Duodenal mucosa (tissue), 2 donors: Measurements from ENCODE around the gene MAD1L1.

Source experiments
- H3K27ac ChIP-seq: one replicate; pipeline ENCODE4 v1.7.0; 2013; ENCODE audit warnings: low read depth, low read length
- H3K27me3 ChIP-seq, 2 donors: one replicate each; pipeline ENCODE4 v1.7.0; 2013; ENCODE audit warnings: low read length in 2 of 2, control low read depth in 1 of 2; ENCODE audit not compliant: insufficient read depth in 2 of 2, control insufficient read depth in 1 of 2
- H3K36me3 ChIP-seq, 2 donors: one replicate each; pipeline ENCODE4 v1.7.0; 2013; ENCODE audit warnings: low read length in 2 of 2, control low read depth in 1 of 2; ENCODE audit not compliant: insufficient read depth in 2 of 2, control insufficient read depth in 1 of 2
- H3K4me1 ChIP-seq, 2 donors: one replicate each; pipeline ENCODE4 v1.7.0; 2013; ENCODE audit warnings: low read length in 2 of 2, control low read depth in 1 of 2; ENCODE audit not compliant: insufficient read depth in 2 of 2, control insufficient read depth in 1 of 2
- H3K4me3 ChIP-seq, 2 donors: one replicate each; pipeline ENCODE4 v1.7.0; 2013; ENCODE audit warnings: low read length in 2 of 2, low read depth in 1 of 2
- H3K9ac ChIP-seq, 2 donors: one replicate each; pipeline ENCODE4 v1.7.0; 2013; ENCODE audit warnings: low read length in 2 of 2, low read depth in 1 of 2
- H3K9me3 ChIP-seq, 2 donors: one replicate each; pipeline ENCODE4 v1.7.0; 2013; ENCODE audit warnings: low read length in 2 of 2, control low read depth in 1 of 2; ENCODE audit not compliant: control insufficient read depth in 1 of 2

Gene MAD1L1

GRCh38 chr7:2259480-2259879 lies 26.7 kb upstream of the MAD1L1 start:
- no peaks in the 10 kb centered on the region for H3K9me3 ChIP-seq
- no peaks in the 10 kb centered on the region for H3K4me1 ChIP-seq
- H3K27me3 ChIP-seq, result no peaks in the 10 kb centered on the region
- no peak overlapping the region for H3K4me3 ChIP-seq
- H3K27ac ChIP-seq, result no peak overlapping the region
- peaks cover 15 to 37% of the 10 kb centered on the region in 2 donors for H3K36me3 ChIP-seq
- no peak overlapping the region for H3K9ac ChIP-seq

GRCh38 chr7:2258661-2259365 lies 26.1 kb upstream of the MAD1L1 start:
- no peak overlapping the region for H3K9ac ChIP-seq
- H3K4me3 ChIP-seq, result no peak overlapping the region
- no peak overlapping the region for H3K27ac ChIP-seq
- no peaks in the 10 kb centered on the region for H3K4me1 ChIP-seq
- peaks cover 8 to 35% of the 10 kb centered on the region in 2 donors for H3K36me3 ChIP-seq
- no peaks in the 10 kb centered on the region for H3K9me3 ChIP-seq
- H3K27me3 ChIP-seq, result no peaks in the 10 kb centered on the region

- Histone ChIP-seq H3K36me3 (peaks cover 8 to 37% of the 10 kb centered on the region in 2 donors), H3K9ac (no peak overlapping the region), H3K9me3 (no peaks in the 10 kb centered on the region), H3K27me3 (no peaks in the 10 kb centered on the region), H3K4me1 (no peaks in the 10 kb centered on the region), H3K27ac (no peak overlapping the region), H3K4me3 (no peak overlapping the region)
Measured at GRCh38 chr7:2257651-2258050, 24.9 kb upstream of the MAD1L1 start.

GRCh38 chr7:2257046-2257551 lies 24.4 kb upstream of the MAD1L1 start:
- H3K36me3 ChIP-seq, result peaks cover 8 to 37% of the 10 kb centered on the region in 2 donors
- H3K27ac ChIP-seq, result no peak overlapping the region
- no peaks in the 10 kb centered on the region for H3K9me3 ChIP-seq
- H3K4me1 ChIP-seq, result no peaks in the 10 kb centered on the region
- no peak overlapping the region for H3K9ac ChIP-seq
- no peak overlapping the region for H3K4me3 ChIP-seq
- no peaks in the 10 kb centered on the region for H3K27me3 ChIP-seq

GRCh38 chr7:2256306-2257045 lies 23.7 kb upstream of the MAD1L1 start:
- Histone ChIP-seq H3K27me3 (no peaks in the 10 kb centered on the region), H3K36me3 (peaks cover 11 to 37% of the 10 kb centered on the region in 2 donors), H3K4me3 (no peak overlapping the region), H3K4me1 (no peaks in the 10 kb centered on the region), H3K27ac (no peak overlapping the region), H3K9me3 (no peaks in the 10 kb centered on the region), H3K9ac (no peak overlapping the region)

- no peaks in the 10 kb centered on the region for H3K4me1 ChIP-seq
- no peak overlapping the region for H3K27ac ChIP-seq
- H3K9ac ChIP-seq, result no peak overlapping the region
- H3K4me3 ChIP-seq, result no peak overlapping the region
- peaks cover 13 to 37% of the 10 kb centered on the region in 2 donors for H3K36me3 ChIP-seq
- H3K27me3 ChIP-seq, result no peaks in the 10 kb centered on the region
- no peaks in the 10 kb centered on the region for H3K9me3 ChIP-seq
Measured at GRCh38 chr7:2255145-2256139, 22.7 kb upstream of the MAD1L1 start.

GRCh38 chr7:2254429-2255144 lies 21.8 kb upstream of the MAD1L1 start:
- H3K4me3 ChIP-seq, result no peak overlapping the region
- H3K4me1 ChIP-seq, result peaks cover 2 to 3% of the 10 kb centered on the region in 2 donors
- no peaks in the 10 kb centered on the region for H3K9me3 ChIP-seq
- H3K27ac ChIP-seq, result no peak overlapping the region
- H3K27me3 ChIP-seq, result no peaks in the 10 kb centered on the region
- peaks cover 13 to 34% of the 10 kb centered on the region in 2 donors for H3K36me3 ChIP-seq
- H3K9ac ChIP-seq, result no peak overlapping the region

GRCh38 chr7:2253525-2254244 lies 20.9 kb upstream of the MAD1L1 start:
- Histone ChIP-seq H3K4me3 (no peak overlapping the region), H3K36me3 (peaks cover 13 to 30% of the 10 kb centered on the region in 2 donors), H3K9ac (no peak overlapping the region), H3K27me3 (no peaks in the 10 kb centered on the region), H3K9me3 (no peaks in the 10 kb centered on the region), H3K27ac (no peak overlapping the region), H3K4me1 (peaks cover 8 to 11% of the 10 kb centered on the region in 2 donors)

- H3K9me3 ChIP-seq, result no peaks in the 10 kb centered on the region
- no peak overlapping the region for H3K4me3 ChIP-seq
- peaks cover 8 to 14% of the 10 kb centered on the region in 2 donors for H3K4me1 ChIP-seq
- H3K27me3 ChIP-seq, result no peaks in the 10 kb centered on the region
- H3K27ac ChIP-seq, result no peak overlapping the region
- H3K9ac ChIP-seq, result no peak overlapping the region
- H3K36me3 ChIP-seq, result peaks cover 13 to 30% of the 10 kb centered on the region in 2 donors
Measured at GRCh38 chr7:2253021-2253420, 20.3 kb upstream of the MAD1L1 start.
